IMR-90 (cell line): ENCODE measurements around the gene ZNF397. TPM values are rescaled to one million over a fixed set of nuclear protein-coding genes. Genes with fewer than 3 reads are reported as not detected.

Source experiments
- ATAC-seq: fragments of 200-7000 bp; cut with Tn5 transposase; 2 replicates; pipeline ENCODE4 v1.9.1; 2020; ENCODE audit warnings: low read depth, mild to moderate bottlenecking, moderate library complexity
- BruUV-seq: library from RNA; stranded (reverse); fragments of 400-500 nt; replicated peaks from 2 replicates; lab custom pipeline; 2021; lab: Mats Ljungman, UMichigan
- CTCF ChIA-PET: fragments of 300-600 bp; formaldehyde crosslinking; extraction: SDS; loops from one replicate; lab custom pipeline; 2021; ENCODE audit warnings: antibody characterized with exemption; lab: Yijun Ruan, JAX
- POLR2A ChIA-PET: fragments of 300-600 bp; sonication (Branson Sonifier 250); formaldehyde crosslinking; loops from one replicate; lab custom pipeline; 2022; ENCODE audit warnings: antibody characterized with exemption; ENCODE audit not compliant: unreplicated experiment; lab: Charles Lee
- DNase-seq: peaks from one replicate; pipeline ENCODE4 v3.0.0; 2013
- H2AFZ ChIP-seq: replicated peaks from 2 replicates; pipeline ENCODE3; 2013; ENCODE audit warnings: low read length, mild to moderate bottlenecking; ENCODE audit not compliant: poor library complexity
- H2AK5ac ChIP-seq: 2 replicates; pipeline ENCODE4 v1.6.1; 2013; ENCODE audit warnings: low read depth, low read length, inconsistent platforms
- H2AK9ac ChIP-seq: replicated peaks from 2 replicates; pipeline ENCODE3; 2013; ENCODE audit warnings: mild to moderate bottlenecking, low read depth, low read length, moderate library complexity; ENCODE audit not compliant: poor library complexity
- H2BK120ac ChIP-seq: 2 replicates; pipeline ENCODE4 v1.6.1; 2013; ENCODE audit warnings: low read depth, low read length, inconsistent platforms
- H2BK15ac ChIP-seq: 3 replicates; pipeline ENCODE4 v1.6.1; 2013; ENCODE audit warnings: low read depth, low read length, inconsistent platforms
- H2BK20ac ChIP-seq: 2 replicates; pipeline ENCODE4 v1.6.1; 2013; ENCODE audit warnings: low read depth, mild to moderate bottlenecking, inconsistent platforms, low read length, moderate library complexity
- H2BK5ac ChIP-seq: 2 replicates; pipeline ENCODE4 v1.6.1; 2013; ENCODE audit warnings: mild to moderate bottlenecking, low read depth, low read length, inconsistent platforms; ENCODE audit not compliant: poor library complexity, severe bottlenecking
- H3K14ac ChIP-seq: replicated peaks from 2 replicates; pipeline ENCODE4 v1.6.1; 2013; ENCODE audit warnings: low read depth, low read length, inconsistent platforms
- H3K18ac ChIP-seq: 2 replicates; pipeline ENCODE4 v1.6.1; 2013; ENCODE audit warnings: low read depth, low read length, control low read depth
- H3K23ac ChIP-seq: 2 replicates; pipeline ENCODE4 v1.6.1; 2013; ENCODE audit warnings: low read depth, low read length, inconsistent platforms
- H3K27ac ChIP-seq: 2 replicates; pipeline ENCODE4 v1.5.1; 2013; ENCODE audit warnings: mild to moderate bottlenecking, control low read depth, low read length; ENCODE audit not compliant: insufficient read depth
- H3K27me3 ChIP-seq: 2 replicates; pipeline ENCODE4 v1.6.1; 2013; ENCODE audit warnings: low read length; ENCODE audit not compliant: control insufficient read depth, insufficient read depth
- H3K36me3 ChIP-seq: 2 replicates; pipeline ENCODE4 v1.6.1; 2013; ENCODE audit warnings: low read length, mixed read lengths; ENCODE audit not compliant: control insufficient read depth, insufficient read depth
- H3K4ac ChIP-seq: 2 replicates; pipeline ENCODE4 v1.6.1; 2013; ENCODE audit warnings: low read depth, low read length, inconsistent platforms
- H3K4me1 ChIP-seq: 2 replicates; pipeline ENCODE4 v1.6.1; 2013; ENCODE audit warnings: low read length, mixed read lengths; ENCODE audit not compliant: control insufficient read depth, insufficient read depth
- H3K4me2 ChIP-seq: 2 replicates; pipeline ENCODE4 v1.6.1; 2013; ENCODE audit warnings: low read depth, mild to moderate bottlenecking, control low read depth, low read length, moderate library complexity
- H3K4me3 ChIP-seq: 2 replicates; pipeline ENCODE4 v1.5.1; 2013; ENCODE audit warnings: low read depth, mild to moderate bottlenecking, control low read depth, low read length, moderate library complexity; ENCODE audit not compliant: insufficient read depth
- H3K56ac ChIP-seq: 2 replicates; pipeline ENCODE4 v1.6.1; 2013; ENCODE audit warnings: low read length, inconsistent platforms; ENCODE audit not compliant: insufficient read depth; ENCODE audit errors: extremely low read depth
- H3K79me1 ChIP-seq, 2 experiments: 2 replicates each; pipeline ENCODE4 v1.6.1; 2013; ENCODE audit warnings: low read length in 2 of 2, inconsistent platforms in 1 of 2, low read depth in 1 of 2
- H3K9ac ChIP-seq: 2 replicates; pipeline ENCODE4 v1.6.1; 2013; ENCODE audit warnings: low read depth, low read length, control low read depth
- H3K9me1 ChIP-seq: 2 replicates; pipeline ENCODE4 v1.6.1; 2013; ENCODE audit warnings: low read length, inconsistent platforms; ENCODE audit not compliant: insufficient read depth
- H3K9me3 ChIP-seq: 2 replicates; pipeline ENCODE4 v1.6.1; 2013; ENCODE audit warnings: low read length; ENCODE audit not compliant: control insufficient read depth, insufficient read depth
- H4K20me1 ChIP-seq: 2 replicates; pipeline ENCODE4 v1.6.1; 2013; ENCODE audit warnings: low read length, inconsistent platforms; ENCODE audit not compliant: insufficient read depth
- H4K5ac ChIP-seq: 2 replicates; pipeline ENCODE4 v1.6.1; 2013; ENCODE audit warnings: mild to moderate bottlenecking, low read depth, low read length, control low read depth
- H4K8ac ChIP-seq, 2 experiments: 2 replicates each; pipeline ENCODE4 v1.6.1; 2013; ENCODE audit warnings: low read depth in 2 of 2, low read length in 2 of 2, control low read depth in 1 of 2, inconsistent platforms in 1 of 2
- H4K91ac ChIP-seq: 2 replicates; pipeline ENCODE4 v1.6.1; 2013; ENCODE audit warnings: low read depth, low read length, inconsistent platforms; ENCODE audit not compliant: insufficient read depth
- BHLHE40 ChIP-seq: fragments of 150-350 bp; IDR thresholded peaks from 2 replicates; pipeline ENCODE4 v1.6.1; 2016; ENCODE audit warnings: mild to moderate bottlenecking, low read depth, low read length
- CEBPB ChIP-seq: IDR thresholded peaks from 2 replicates; pipeline ENCODE4 v1.6.1; 2012; ENCODE audit warnings: low read depth, low read length, improper control_type of control experiment
- CHD1 ChIP-seq: IDR thresholded peaks from 2 replicates; pipeline ENCODE4 v1.6.1; 2012; ENCODE audit warnings: low read depth, low read length, improper control_type of control experiment
- RAD21 ChIP-seq: IDR thresholded peaks from 2 replicates; pipeline ENCODE4 v1.6.1; 2012; ENCODE audit warnings: low read length, improper control_type of control experiment
- RFX5 ChIP-seq: IDR thresholded peaks from 2 replicates; pipeline ENCODE4 v1.8.0; 2012; ENCODE audit warnings: low read depth, mild to moderate bottlenecking, low read length, moderate library complexity
- SMC3 ChIP-seq: fragments of 150-350 bp; IDR thresholded peaks from 2 replicates; pipeline ENCODE4 v1.6.1; 2016; ENCODE audit warnings: low read depth, mild to moderate bottlenecking, antibody characterized with exemption, low read length, moderate library complexity
- WGBS, 2 experiments: methylation state at CpG; one replicate each; pipeline versions ENCODE4 v1.1.5 to v1.1.7; 2013; ENCODE audit warnings: missing lambda C conversion rate in 2 of 2; ENCODE audit not compliant: insufficient read length in 1 of 2; ENCODE audit errors: extremely low coverage in 2 of 2; 5-methylcytosine and 5-hydroxymethylcytosine counted together
- dilution Hi-C: fragments of 300-500 bp; cut with HindIII; formaldehyde crosslinking; loops from one replicate; pipeline ENCODE4 v1.14.3; 2018; ENCODE audit warnings: low sequenced_read_pairs; ENCODE audit not compliant: unreplicated experiment
- in situ Hi-C: fragments of 300-500 bp; cut with MboI; formaldehyde crosslinking; loops from 3 replicates; pipeline ENCODE4 v1.14.3; 2019; ENCODE audit warnings: low sequenced_read_pairs, inconsistent platforms, mixed read lengths
- intact Hi-C: fragments of 100-400 bp; cut with micrococcal nuclease; formaldehyde crosslinking; loops from 2 replicates; pipeline ENCODE4 v1.10.0; 2022
- polyA plus RNA-seq, 3 experiments: library from polyadenylated mRNA; depleted of rRNA; stranded (reverse); fragments of >200 nt; gene quantifications; 2 replicates each; pipeline ENCODE4 v1.2.3, GENCODE V29; 2012; ENCODE audit warnings: low replicate concordance in 1 of 3
- total RNA-seq: library from RNA; depleted of rRNA; stranded (reverse); fragments of >200 nt; gene quantifications from 2 replicates; pipeline ENCODE4 v1.2.3, GENCODE V29; 2012

ZNF397 gene
- total and polyA plus RNA-seq, 2 of the 4 experiments (the other 2 are of a cell fraction), result 5.5 to 9.9 TPM

DNA sequence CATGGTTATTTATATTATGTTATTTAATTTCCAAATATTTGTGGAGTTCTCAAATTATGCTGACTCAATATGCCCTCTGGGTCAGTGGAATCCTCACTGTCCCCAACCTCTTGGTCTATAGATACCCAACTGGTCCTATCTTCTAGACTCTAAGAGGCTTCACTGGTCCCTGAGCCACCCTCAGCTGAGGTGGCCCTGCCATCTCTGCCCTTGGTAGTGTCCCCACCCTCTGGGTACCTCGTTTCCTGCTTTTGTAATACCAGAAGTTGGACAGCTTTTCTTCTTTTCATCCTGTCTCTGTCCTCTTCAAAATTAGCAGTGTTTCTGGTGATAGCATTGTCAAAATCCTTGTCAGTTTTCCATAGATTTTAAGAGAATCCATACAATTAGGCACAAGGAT is 37.3 kb downstream of the ZNF397 start:
- dilution Hi-C loops, result no loop called here
- Histone ChIP-seq H3K27me3 (no peaks in the 10 kb centered on the region), H3K56ac (no peak overlapping the region), H2BK5ac (no peak overlapping the region), H2BK15ac (no peak overlapping the region), H4K91ac (no peak overlapping the region), H3K4me2 (no peak overlapping the region), H3K79me1 (peaks cover 17 to 23% of the 10 kb centered on the region in 2 experiments), H3K18ac (no peak overlapping the region), H3K36me3 (peaks cover 2% of the 10 kb centered on the region; the same call in 1 of the 2 replicates), H3K9me3 (peaks cover 12% of the 10 kb centered on the region), H3K4ac (no peak overlapping the region), H3K27ac (no peak overlapping the region), H2AK5ac (no peak overlapping the region), H2BK20ac (no peak overlapping the region), H3K9ac (no peak overlapping the region), H3K14ac (no peak overlapping the region), H3K4me3 (no peak overlapping the region), H2BK120ac (no peak overlapping the region), H2AFZ (no peak overlapping the region), H4K20me1 (no peaks in the 10 kb centered on the region; the same call in 1 of the 2 replicates), H3K4me1 (peaks cover 5% of the 10 kb centered on the region), H3K23ac (no peak overlapping the region), H2AK9ac (no peak overlapping the region), H4K5ac (no peak overlapping the region), H3K9me1 (0 out of 2 replicates have a peak, but pooled peaks cover 2% of the 10 kb centered on the region), H4K8ac (no peak overlapping the region)
- DNase-seq (no peak), ATAC-seq (no peak)
- no TSS peak for BruUV-seq
- intact Hi-C loops, result no loop called here
- no CpG with 5 or more reads among the region's 1 CpG for WGBS, 2 experiments
- ChIA-PET POLR2A (no interaction called here), CTCF (no interaction called here)
- no peak for TF ChIP-seq CEBPB
- TF ChIP-seq SMC3, result no peak
- TF ChIP-seq RFX5, result no peak
- TF ChIP-seq RAD21, result no peak
- no peak for TF ChIP-seq CHD1
- no peak for TF ChIP-seq BHLHE40
- in situ Hi-C loops, result no loop called here
